Liver (tissue), 9 donors: ENCODE results near the gene DDR2. TPM values are rescaled to one million over a fixed set of nuclear protein-coding genes. Genes with fewer than 3 reads are reported as not detected.

Source experiments
- DNase-seq: peaks from one replicate; pipeline ENCODE4 v3.0.0-alpha.2; 2017; ENCODE audit warnings: low spot score
- H3K27ac ChIP-seq, 2 donors: one replicate each; pipeline ENCODE4 v1.7.0; 2013; ENCODE audit warnings: inconsistent platforms in 2 of 2, low read length in 2 of 2, control low read depth in 1 of 2, low read depth in 1 of 2, mild to moderate bottlenecking in 1 of 2
- H3K27me3 ChIP-seq, 4 donors: one replicate each; pipeline versions ENCODE4 v1.6.1 to v1.7.0; 2013; ENCODE audit warnings: low read length in 3 of 4, inconsistent platforms in 1 of 4, mild to moderate bottlenecking in 1 of 4, moderate library complexity in 1 of 4; ENCODE audit not compliant: control insufficient read depth in 4 of 4, insufficient read depth in 4 of 4
- H3K36me3 ChIP-seq, 4 donors: one replicate each; pipeline versions ENCODE4 v1.6.1 to v1.7.0; 2013; ENCODE audit warnings: low read length in 3 of 4, mild to moderate bottlenecking in 3 of 4, low read depth in 1 of 4, moderate library complexity in 1 of 4; ENCODE audit not compliant: control insufficient read depth in 4 of 4, insufficient read depth in 3 of 4
- H3K4me1 ChIP-seq, 4 donors: one replicate each; pipeline versions ENCODE4 v1.6.1 to v1.7.0; 2013; ENCODE audit warnings: low read length in 3 of 4, mild to moderate bottlenecking in 3 of 4, moderate library complexity in 1 of 4; ENCODE audit not compliant: control insufficient read depth in 4 of 4, insufficient read depth in 4 of 4
- H3K4me3 ChIP-seq, 3 donors: one replicate each; pipeline versions ENCODE4 v1.6.1 to v1.7.0; 2013; ENCODE audit warnings: low read length in 3 of 3, control low read depth in 1 of 3, low read depth in 1 of 3, mild to moderate bottlenecking in 1 of 3
- H3K9ac ChIP-seq, 2 donors: one replicate each; pipeline ENCODE4 v1.7.0; 2013; ENCODE audit warnings: low read length in 2 of 2, mild to moderate bottlenecking in 2 of 2, moderate library complexity in 2 of 2, control low read depth in 1 of 2, low read depth in 1 of 2
- H3K9me3 ChIP-seq, 4 donors: one replicate each; pipeline versions ENCODE4 v1.6.1 to v1.7.0; 2013; ENCODE audit warnings: low read length in 3 of 4; ENCODE audit not compliant: control insufficient read depth in 4 of 4
- FOXA2 ChIP-seq: IDR thresholded peaks from 2 replicates; pipeline ENCODE4 v1.6.1; 2016; ENCODE audit warnings: antibody characterized with exemption
- GABPA ChIP-seq, 2 donors: IDR thresholded peaks in 1 of 2; conservative IDR thresholded peaks in 1 of 2; 2 replicates each; pipeline ENCODE4 v1.6.1; 2016; ENCODE audit warnings: antibody characterized with exemption in 2 of 2, mild to moderate bottlenecking in 1 of 2, moderate library complexity in 1 of 2
- HNF4A ChIP-seq, 2 donors: conservative IDR thresholded peaks; 2 replicates each; pipeline ENCODE4 v1.6.1; 2016; ENCODE audit warnings: antibody characterized with exemption in 2 of 2, mild to moderate bottlenecking in 2 of 2
- HNF4G ChIP-seq: IDR thresholded peaks from 2 replicates; pipeline ENCODE4 v1.6.1; 2016; ENCODE audit warnings: antibody characterized with exemption
- JUND ChIP-seq, 2 donors: IDR thresholded peaks; 2 replicates each; pipeline ENCODE4 v1.6.1; 2016; ENCODE audit warnings: antibody characterized with exemption in 2 of 2
- NR2F2 ChIP-seq: IDR thresholded peaks from 2 replicates; pipeline ENCODE4 v1.6.1; 2016; ENCODE audit warnings: antibody characterized with exemption
- RAD21 ChIP-seq, 2 donors: IDR thresholded peaks; 2 replicates each; pipeline ENCODE4 v1.6.1; 2016; ENCODE audit warnings: antibody characterized with exemption in 2 of 2, mild to moderate bottlenecking in 2 of 2
- RXRA ChIP-seq, 2 donors: IDR thresholded peaks; 2 replicates each; pipeline ENCODE4 v1.6.1; 2017 to 2018; ENCODE audit warnings: antibody characterized with exemption in 2 of 2, mild to moderate bottlenecking in 1 of 2
- TAF1 ChIP-seq: conservative IDR thresholded peaks from 2 replicates; pipeline ENCODE4 v1.6.1; 2016; ENCODE audit warnings: antibody characterized with exemption, mild to moderate bottlenecking
- YY1 ChIP-seq: IDR thresholded peaks from 2 replicates; pipeline ENCODE4 v1.6.1; 2016; ENCODE audit warnings: antibody characterized with exemption, mild to moderate bottlenecking
- WGBS: extraction: QIAGEN DNeasy Blood & Tissue Kit; methylation state at CpG from one replicate; pipeline ENCODE4 v1.1.7; 2013; 5-methylcytosine and 5-hydroxymethylcytosine counted together
- polyA plus RNA-seq, 2 donors: library from polyadenylated mRNA; stranded (reverse) in 1 of 2; unstranded in 1 of 2; fragments of 200-250 nt in 1 of 2; fragments of >200 nt in 1 of 2; fragmentation: Nextera tagmentation in 1 of 2; extraction: Ambion mirVana in 1 of 2; gene quantifications; one replicate each; pipeline versions ENCODE4 v1.2.1 to v1.2.3, GENCODE V29; 2013 to 2015
- total RNA-seq, 2 donors: library from RNA; depleted of rRNA; stranded (reverse); fragments of >200 nt; gene quantifications; one replicate each; pipeline ENCODE4 v1.2.3, GENCODE V29; 2014
- TF ChIP-seq, protein P1 (sequence below): IDR thresholded peaks from 2 replicates; pipeline ENCODE4 v1.6.1; 2016; ENCODE audit warnings: antibody characterized with exemption
- TF ChIP-seq, protein P2 (sequence below): fragments of 150-350 bp; IDR thresholded peaks from 2 replicates; pipeline ENCODE4 v1.5.1; 2017; ENCODE audit warnings: improper control_type of control experiment, low read depth, low read length; ENCODE audit not compliant: missing input control
- TF ChIP-seq, protein P3 (sequence below): IDR thresholded peaks from 2 replicates; pipeline ENCODE4 v1.6.1; 2016; ENCODE audit warnings: antibody characterized with exemption
- TF ChIP-seq, protein P4 (sequence below): IDR thresholded peaks from 2 replicates; pipeline ENCODE4 v1.6.1; 2016; ENCODE audit warnings: antibody characterized with exemption
- TF ChIP-seq, protein P5 (sequence below): IDR thresholded peaks from 2 replicates; pipeline ENCODE4 v1.6.1; 2016; ENCODE audit warnings: antibody characterized with exemption, mild to moderate bottlenecking
- donor health status: healthy.
- donor health status: healthy.
- donor health status: healthy.
- donor health status: healthy.
- donor health status: healthy.

The DDR2 gene
- total and polyA plus RNA-seq, 4 donors = 1.2 to 6.4 (median 2.1) TPM

DNA sequence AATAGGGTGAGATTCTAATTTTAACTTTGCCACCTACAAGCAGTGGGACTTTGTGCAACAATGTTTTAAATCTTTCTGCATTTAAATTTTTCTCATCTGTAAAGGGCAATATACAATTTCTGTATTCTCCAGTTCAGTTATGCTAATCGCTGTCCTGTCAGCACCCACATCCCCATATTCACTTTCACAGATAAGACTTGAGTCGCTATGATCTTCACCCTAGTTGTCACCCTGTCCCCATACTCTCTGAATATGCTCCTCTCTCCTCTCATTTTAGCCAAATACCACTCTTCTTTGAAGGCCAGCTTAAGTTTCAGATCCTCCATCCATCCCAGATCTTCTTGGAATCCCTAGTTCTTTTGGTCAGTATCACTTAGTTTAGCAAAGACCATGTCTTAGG lies 8.8 kb downstream of the DDR2 start:
- no peak for DNase-seq
- H3K9me3 ChIP-seq = no peaks in the 10 kb centered on the region
- H3K4me3 ChIP-seq = no peak overlapping the region
- no peaks in the 10 kb centered on the region for H3K27me3 ChIP-seq
- H3K4me1 ChIP-seq = no peaks in the 10 kb centered on the region
- H3K9ac ChIP-seq = no peak overlapping the region
- TF ChIP-seq HNF4A (conservative IDR thresholded peaks at IDR 0.05) = no peak
- no peak for TF ChIP-seq RAD21 (IDR thresholded peaks at IDR 0.05)
- peaks cover 0 to 2% (median 0%) of the 10 kb centered on the region in 4 donors for H3K36me3 ChIP-seq
- H3K27ac ChIP-seq = no peak overlapping the region
- WGBS = 93% methylated on average over 2 of the region's 2 CpGs

DNA sequence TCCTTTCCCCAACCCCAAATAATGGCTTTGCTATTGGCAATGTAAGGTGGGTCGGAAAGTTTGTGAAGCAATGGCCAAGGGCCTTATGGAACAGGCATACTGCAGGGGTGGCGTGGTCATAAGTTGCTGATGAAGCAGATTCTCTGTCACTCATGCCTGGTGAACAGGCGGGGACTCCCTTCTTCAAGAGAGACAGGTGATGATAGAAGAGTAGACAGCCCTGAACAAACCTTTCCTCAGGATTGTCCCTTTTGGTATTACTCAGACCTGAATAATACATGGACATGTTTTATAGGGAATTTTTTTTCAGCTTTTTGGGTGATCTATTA lies 12.7 kb downstream of the DDR2 start:
- Histone ChIP-seq H3K4me1 (no peaks in the 10 kb centered on the region), H3K36me3 (peaks cover 0 to 2% (median 0%) of the 10 kb centered on the region in 4 donors), H3K27ac (no peak overlapping the region), H3K9ac (no peak overlapping the region), H3K9me3 (no peaks in the 10 kb centered on the region), H3K4me3 (no peak overlapping the region), H3K27me3 (no peaks in the 10 kb centered on the region)
- no peak for DNase-seq
- TF ChIP-seq RXRA (IDR thresholded peaks at IDR 0.05) = no peak
- no peak for TF ChIP-seq RAD21 (IDR thresholded peaks at IDR 0.05)
- TF ChIP-seq, protein P1, sequence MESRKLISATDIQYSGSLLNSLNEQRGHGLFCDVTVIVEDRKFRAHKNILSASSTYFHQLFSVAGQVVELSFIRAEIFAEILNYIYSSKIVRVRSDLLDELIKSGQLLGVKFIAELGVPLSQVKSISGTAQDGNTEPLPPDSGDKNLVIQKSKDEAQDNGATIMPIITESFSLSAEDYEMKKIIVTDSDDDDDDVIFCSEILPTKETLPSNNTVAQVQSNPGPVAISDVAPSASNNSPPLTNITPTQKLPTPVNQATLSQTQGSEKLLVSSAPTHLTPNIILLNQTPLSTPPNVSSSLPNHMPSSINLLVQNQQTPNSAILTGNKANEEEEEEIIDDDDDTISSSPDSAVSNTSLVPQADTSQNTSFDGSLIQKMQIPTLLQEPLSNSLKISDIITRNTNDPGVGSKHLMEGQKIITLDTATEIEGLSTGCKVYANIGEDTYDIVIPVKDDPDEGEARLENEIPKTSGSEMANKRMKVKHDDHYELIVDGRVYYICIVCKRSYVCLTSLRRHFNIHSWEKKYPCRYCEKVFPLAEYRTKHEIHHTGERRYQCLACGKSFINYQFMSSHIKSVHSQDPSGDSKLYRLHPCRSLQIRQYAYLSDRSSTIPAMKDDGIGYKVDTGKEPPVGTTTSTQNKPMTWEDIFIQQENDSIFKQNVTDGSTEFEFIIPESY = no peak
- TF ChIP-seq JUND (IDR thresholded peaks at IDR 0.05) = no peak
- TF ChIP-seq, protein P2, sequence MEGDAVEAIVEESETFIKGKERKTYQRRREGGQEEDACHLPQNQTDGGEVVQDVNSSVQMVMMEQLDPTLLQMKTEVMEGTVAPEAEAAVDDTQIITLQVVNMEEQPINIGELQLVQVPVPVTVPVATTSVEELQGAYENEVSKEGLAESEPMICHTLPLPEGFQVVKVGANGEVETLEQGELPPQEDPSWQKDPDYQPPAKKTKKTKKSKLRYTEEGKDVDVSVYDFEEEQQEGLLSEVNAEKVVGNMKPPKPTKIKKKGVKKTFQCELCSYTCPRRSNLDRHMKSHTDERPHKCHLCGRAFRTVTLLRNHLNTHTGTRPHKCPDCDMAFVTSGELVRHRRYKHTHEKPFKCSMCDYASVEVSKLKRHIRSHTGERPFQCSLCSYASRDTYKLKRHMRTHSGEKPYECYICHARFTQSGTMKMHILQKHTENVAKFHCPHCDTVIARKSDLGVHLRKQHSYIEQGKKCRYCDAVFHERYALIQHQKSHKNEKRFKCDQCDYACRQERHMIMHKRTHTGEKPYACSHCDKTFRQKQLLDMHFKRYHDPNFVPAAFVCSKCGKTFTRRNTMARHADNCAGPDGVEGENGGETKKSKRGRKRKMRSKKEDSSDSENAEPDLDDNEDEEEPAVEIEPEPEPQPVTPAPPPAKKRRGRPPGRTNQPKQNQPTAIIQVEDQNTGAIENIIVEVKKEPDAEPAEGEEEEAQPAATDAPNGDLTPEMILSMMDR = no peak
- TF ChIP-seq, protein P3, sequence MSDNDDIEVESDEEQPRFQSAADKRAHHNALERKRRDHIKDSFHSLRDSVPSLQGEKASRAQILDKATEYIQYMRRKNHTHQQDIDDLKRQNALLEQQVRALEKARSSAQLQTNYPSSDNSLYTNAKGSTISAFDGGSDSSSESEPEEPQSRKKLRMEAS = no peak
- TF ChIP-seq, protein P4, sequence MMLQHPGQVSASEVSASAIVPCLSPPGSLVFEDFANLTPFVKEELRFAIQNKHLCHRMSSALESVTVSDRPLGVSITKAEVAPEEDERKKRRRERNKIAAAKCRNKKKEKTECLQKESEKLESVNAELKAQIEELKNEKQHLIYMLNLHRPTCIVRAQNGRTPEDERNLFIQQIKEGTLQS = no peak
- no peak for TF ChIP-seq GABPA (IDR thresholded peaks at IDR 0.05 in 1 of 2, conservative IDR thresholded peaks at IDR 0.05 in 1 of 2)
- TF ChIP-seq FOXA2 = no peak
- no peak for TF ChIP-seq TAF1
- TF ChIP-seq, protein P5, sequence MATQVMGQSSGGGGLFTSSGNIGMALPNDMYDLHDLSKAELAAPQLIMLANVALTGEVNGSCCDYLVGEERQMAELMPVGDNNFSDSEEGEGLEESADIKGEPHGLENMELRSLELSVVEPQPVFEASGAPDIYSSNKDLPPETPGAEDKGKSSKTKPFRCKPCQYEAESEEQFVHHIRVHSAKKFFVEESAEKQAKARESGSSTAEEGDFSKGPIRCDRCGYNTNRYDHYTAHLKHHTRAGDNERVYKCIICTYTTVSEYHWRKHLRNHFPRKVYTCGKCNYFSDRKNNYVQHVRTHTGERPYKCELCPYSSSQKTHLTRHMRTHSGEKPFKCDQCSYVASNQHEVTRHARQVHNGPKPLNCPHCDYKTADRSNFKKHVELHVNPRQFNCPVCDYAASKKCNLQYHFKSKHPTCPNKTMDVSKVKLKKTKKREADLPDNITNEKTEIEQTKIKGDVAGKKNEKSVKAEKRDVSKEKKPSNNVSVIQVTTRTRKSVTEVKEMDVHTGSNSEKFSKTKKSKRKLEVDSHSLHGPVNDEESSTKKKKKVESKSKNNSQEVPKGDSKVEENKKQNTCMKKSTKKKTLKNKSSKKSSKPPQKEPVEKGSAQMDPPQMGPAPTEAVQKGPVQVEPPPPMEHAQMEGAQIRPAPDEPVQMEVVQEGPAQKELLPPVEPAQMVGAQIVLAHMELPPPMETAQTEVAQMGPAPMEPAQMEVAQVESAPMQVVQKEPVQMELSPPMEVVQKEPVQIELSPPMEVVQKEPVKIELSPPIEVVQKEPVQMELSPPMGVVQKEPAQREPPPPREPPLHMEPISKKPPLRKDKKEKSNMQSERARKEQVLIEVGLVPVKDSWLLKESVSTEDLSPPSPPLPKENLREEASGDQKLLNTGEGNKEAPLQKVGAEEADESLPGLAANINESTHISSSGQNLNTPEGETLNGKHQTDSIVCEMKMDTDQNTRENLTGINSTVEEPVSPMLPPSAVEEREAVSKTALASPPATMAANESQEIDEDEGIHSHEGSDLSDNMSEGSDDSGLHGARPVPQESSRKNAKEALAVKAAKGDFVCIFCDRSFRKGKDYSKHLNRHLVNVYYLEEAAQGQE = no peak
- no peak for TF ChIP-seq YY1
- no peak for TF ChIP-seq HNF4G
- no peak for TF ChIP-seq NR2F2
- WGBS = 98% methylated on average over 3 of the region's 3 CpGs
